K562 (cell line): ENCODE measurements around the gene TMEM266. TPM values are rescaled to one million over a fixed set of nuclear protein-coding genes. Genes with fewer than 3 reads are reported as not detected.

Experiments
- ATAC-seq: fragments of 200-7000 bp; cut with Tn5 transposase; 3 replicates; pipeline ENCODE4 v1.9.1; 2020; ENCODE audit warnings: moderate library complexity
- BruUV-seq: library from RNA; stranded (reverse); fragments of 400-500 nt; replicated peaks from 2 replicates; lab custom pipeline; 2021; lab: Mats Ljungman, UMichigan
- CTCF ChIA-PET: fragments of 300-600 bp; formaldehyde crosslinking; extraction: SDS; loops from one replicate; lab custom pipeline; 2021; ENCODE audit warnings: low intra/inter-chr PET ratio; lab: Yijun Ruan, JAX
- POLR2A ChIA-PET: fragments of 300-600, 350-650 bp; sonication (Branson Sonifier 250); formaldehyde crosslinking; extraction: SDS; loops from one replicate; lab custom pipeline; 2021; ENCODE audit warnings: antibody characterized with exemption, inconsistent platforms; lab: Yijun Ruan, JAX
- DNase-seq, 4 experiments: peaks; one replicate each; pipeline versions ENCODE4 v3.0.0 to v3.0.0-alpha.2; 2011 to 2018; ENCODE audit warnings: low spot score in 3 of 4, mixed read lengths in 3 of 4; ENCODE audit errors: extremely low read depth in 1 of 4
- FAIRE-seq: peaks from 2 replicates; lab custom pipeline; 2011; peaks lifted over from hg19 to GRCh38; lab: Jason Lieb, UNC
- H2AFZ ChIP-seq: 2 replicates; pipeline ENCODE4 v1.6.0; 2011; ENCODE audit warnings: low read depth, low read length, control low read depth, inconsistent platforms
- H3K27ac ChIP-seq: fragments of 200-600 bp; 3 replicates; pipeline ENCODE4 v1.8.0; 2011; ENCODE audit warnings: low read depth, mild to moderate bottlenecking, control low read depth, inconsistent platforms, low read length, moderate library complexity, mixed read lengths; ENCODE audit errors: extremely low read depth
- H3K27me3 ChIP-seq, 2 experiments: fragments of 300-600 bp in 1 of 2; 2 replicates in 1 of 2; 3 replicates in 1 of 2; pipeline versions ENCODE4 v1.6.0 to v1.8.0; 2011; ENCODE audit warnings: inconsistent platforms in 2 of 2, low read length in 2 of 2, mild to moderate bottlenecking in 1 of 2, mixed read lengths in 1 of 2, moderate library complexity in 1 of 2; ENCODE audit not compliant: control insufficient read depth in 2 of 2, insufficient read depth in 2 of 2
- H3K36me3 ChIP-seq: fragments of 300-600 bp; 3 replicates; pipeline ENCODE4 v1.8.0; 2011; ENCODE audit warnings: mild to moderate bottlenecking, low read length, inconsistent platforms; ENCODE audit not compliant: control insufficient read depth, insufficient read depth
- H3K4me1 ChIP-seq, 2 experiments: fragments of 200-600 bp in 1 of 2; replicated peaks in 1 of 2; 2 replicates in 1 of 2; 3 replicates in 1 of 2; pipeline versions ENCODE4 v1.5.1 to v1.8.0; 2011; ENCODE audit warnings: inconsistent platforms in 2 of 2, low read length in 2 of 2, mild to moderate bottlenecking in 1 of 2, mixed read lengths in 1 of 2, moderate library complexity in 1 of 2; ENCODE audit not compliant: control insufficient read depth in 2 of 2, insufficient read depth in 2 of 2
- H3K4me2 ChIP-seq: 2 replicates; pipeline ENCODE4 v1.6.1; 2011; ENCODE audit warnings: low read length, control low read depth, inconsistent platforms, mixed read lengths; ENCODE audit not compliant: insufficient read depth
- H3K4me3 ChIP-seq: fragments of 200-600 bp; sonication (generic), shearing (Covaris generic); 2 replicates; pipeline ENCODE4 v1.5.1; 2016; ENCODE audit warnings: control low read depth, inconsistent platforms
- H3K79me2 ChIP-seq: fragments of 200-600 bp; 3 replicates; pipeline ENCODE4 v1.8.0; 2011; ENCODE audit warnings: low read length, inconsistent platforms; ENCODE audit not compliant: control insufficient read depth, insufficient read depth
- H3K9ac ChIP-seq, 2 experiments: 2 replicates each; pipeline versions ENCODE4 v1.6.0 to v1.6.1; 2011; ENCODE audit warnings: low read depth in 2 of 2, low read length in 2 of 2, control low read depth in 1 of 2, inconsistent platforms in 1 of 2, mild to moderate bottlenecking in 1 of 2, mixed read lengths in 1 of 2; ENCODE audit not compliant: insufficient read depth in 1 of 2
- H3K9me1 ChIP-seq: one replicate; pipeline ENCODE4 v1.6.0; 2011; ENCODE audit warnings: inconsistent platforms, mild to moderate bottlenecking, low read length, moderate library complexity; ENCODE audit not compliant: control insufficient read depth, insufficient read depth
- H3K9me3 ChIP-seq: replicated peaks from 2 replicates; pipeline ENCODE4 v1.5.1; 2011; ENCODE audit warnings: low read depth, low read length, inconsistent platforms; ENCODE audit not compliant: control insufficient read depth, insufficient read depth
- H4K20me1 ChIP-seq: replicated peaks from 2 replicates; pipeline ENCODE4 v1.6.1; 2011; ENCODE audit warnings: low read length, inconsistent platforms, mixed read lengths; ENCODE audit not compliant: control insufficient read depth, insufficient read depth
- BCOR ChIP-seq: fragments of 450-650 bp; IDR thresholded peaks from 2 replicates; pipeline ENCODE4 v1.6.1; 2016
- FOXP4 ChIP-seq: sonication (generic); formaldehyde crosslinking; IDR thresholded peaks from 2 replicates; pipeline ENCODE4 v1.8.0; 2022; ENCODE audit warnings: mild to moderate bottlenecking, missing genetic modification reagents, borderline replicate concordance
- HINFP ChIP-seq: fragments of 450-650 bp; conservative IDR thresholded peaks from 2 replicates; pipeline ENCODE4 v1.6.1; 2016; ENCODE audit warnings: missing genetic modification characterization, low read depth, mild to moderate bottlenecking, control low read depth, missing compliant biosample characterization
- HMG20A ChIP-seq: fragments of 450-650 bp; formaldehyde crosslinking; conservative IDR thresholded peaks from 2 replicates; pipeline ENCODE4 v1.4.0; 2020; ENCODE audit warnings: mild to moderate bottlenecking, mixed read lengths
- NCOA4 ChIP-seq: fragments of 450-650 bp; IDR thresholded peaks from 2 replicates; pipeline ENCODE4 v1.6.1; 2018; ENCODE audit warnings: mild to moderate bottlenecking; ENCODE audit not compliant: partially characterized antibody
- PBX2 ChIP-seq, 2 experiments: IDR thresholded peaks in 1 of 2; conservative IDR thresholded peaks in 1 of 2; 2 replicates each; pipeline ENCODE4 v1.6.1; 2016; ENCODE audit warnings: low read depth in 2 of 2, mild to moderate bottlenecking in 1 of 2, missing compliant biosample characterization in 1 of 2, missing genetic modification characterization in 1 of 2, moderate library complexity in 1 of 2
- RBM39 ChIP-seq: fragments of 200-400 bp; formaldehyde crosslinking; optimal IDR thresholded peaks from 2 replicates; pipeline ENCODE3; 2018; ENCODE audit warnings: low read depth, low read length
- ZBTB11 ChIP-seq, 3 experiments: fragments of 200-800 bp in 1 of 3; fragments of 250-450 bp in 1 of 3; fragments of 450-650 bp in 1 of 3; sonication (Bioruptor Pico) in 1 of 3; sonication (Bioruptor generic) in 1 of 3; formaldehyde crosslinking in 1 of 3; IDR thresholded peaks; 2 replicates each; pipeline versions ENCODE4 v1.6.1 to v1.8.0; 2016 to 2022; ENCODE audit warnings: mild to moderate bottlenecking in 2 of 3, missing genetic modification characterization in 2 of 3, missing compliant biosample characterization in 1 of 3, moderate library complexity in 1 of 3
- ZNF263 ChIP-seq: sonication (generic); formaldehyde crosslinking; IDR thresholded peaks from 2 replicates; pipeline ENCODE4 v1.8.0; 2022; ENCODE audit warnings: mild to moderate bottlenecking, missing genetic modification reagents, borderline replicate concordance
- WGBS: fragments of 100-300 bp; shearing (Covaris generic); methylation state at CpG from one replicate; pipeline ENCODE4 v1.1.6; 2016; ENCODE audit warnings: low coverage, mixed read lengths; ENCODE audit not compliant: insufficient coverage; ENCODE audit errors: missing lambda C conversion rate; 5-methylcytosine and 5-hydroxymethylcytosine counted together
- in situ Hi-C: fragments of 300-500 bp; cut with MboI; formaldehyde crosslinking; loops from 4 replicates; pipeline ENCODE4 v1.15.0; 2018; ENCODE audit warnings: inconsistent platforms, mixed read lengths
- intact Hi-C: fragments of 100-400 bp; cut with micrococcal nuclease; formaldehyde crosslinking; loops from 2 replicates; pipeline ENCODE4 v1.14.2; 2022
- polyA plus RNA-seq, 8 experiments: library from polyadenylated mRNA; depleted of rRNA in 4 of 8; stranded (reverse) in 5 of 8; unstranded in 3 of 8; fragments of >200 nt; fragmentation: Nextera tagmentation in 2 of 8; fragmentation: Illumina TruSeq in 1 of 8; extraction: Ambion mirVana in 2 of 8; extraction: Trizol in 1 of 8; gene quantifications; 2 replicates each; pipeline versions ENCODE4 v1.2.1 to v1.2.3, GENCODE V29; 2011 to 2014; ENCODE audit warnings: inconsistent platforms in 1 of 8, missing spikeins in 1 of 8
- total RNA-seq, 7 experiments: library from RNA; depleted of rRNA in 6 of 7; stranded (reverse); fragments of >200 nt in 6 of 7; fragmentation: Illumina TruSeq in 2 of 7; extraction: Trizol in 2 of 7; gene quantifications; 2 replicates each; pipeline versions ENCODE4 v1.2.1 to v1.2.3, GENCODE V29; 2011 to 2021; ENCODE audit warnings: low replicate concordance in 1 of 7

Gene TMEM266
- total and polyA plus RNA-seq, 9 of the 15 experiments (the other 6 are each of a cell fraction or from before 2014, with no cell fraction given): not detected

GRCh38 chr15:76197703-76198455, 138.1 kb downstream of the TMEM266 start:
- ChIA-PET CTCF (no interaction called here), POLR2A (no interaction called here)
- Histone ChIP-seq H3K9me3 (no peaks in the 10 kb centered on the region), H3K27ac (no peak overlapping the region), H2AFZ (no peak overlapping the region), H3K4me2 (no peak overlapping the region), H3K4me3 (no peak overlapping the region), H3K79me2 (no peaks in the 10 kb centered on the region), H3K36me3 (no peaks in the 10 kb centered on the region), H4K20me1 (peaks cover 7% of the 10 kb centered on the region; the same call in 1 of the 2 replicates), H3K4me1 (peaks cover 15 to 19% of the 10 kb centered on the region in 2 experiments), H3K9me1 (no peaks in the 10 kb centered on the region), H3K9ac (peak overlapping the region in 1 of 2 experiments; percentile 55; a peak in 2 of 4 replicates), H3K27me3 (no peaks in the 10 kb centered on the region)
- DNase-seq: no peak
- intact Hi-C loops: no loop called here
- in situ Hi-C loops: no loop called here
- WGBS: 75% methylated on average over 7 of the region's 8 CpGs
- FAIRE-seq: no peak
- no peak for ATAC-seq
- no TSS peak for BruUV-seq
- TF ChIP-seq NCOA4 (no peak), FOXP4 (CRISPR knock-in tag) (no peak), PBX2 (CRISPR knock-in tag; IDR thresholded peaks at IDR 0.05; ENCODE audit: low read depth) (no peak), PBX2 (tag; conservative IDR thresholded peaks at IDR 0.05; ENCODE audit: low read depth) (no peak), ZBTB11 (CRISPR knock-in tag; IDR thresholded peaks at IDR 0.05) (no peak), BCOR (peak; percentile 61), HINFP (tag) (no peak), RBM39 (no peak), ZNF263 (CRISPR knock-in tag) (no peak), HMG20A (CRISPR knock-in tag) (no peak)
